Measurements from ENCODE around the gene GRIA4. TPM values are rescaled to one million over a fixed set of nuclear protein-coding genes. Genes with fewer than 3 reads are reported as not detected.
"Not testable (repeated sequence)": the region's sequence is repeated elsewhere in the genome, so short reads cannot be mapped to it uniquely, and the experiment has no call there.

Gene GRIA4
- total RNA-seq, 1 donor = 5.2 TPM

GRCh38 chr11:105870516-105871113 lies 260.7 kb downstream of the GRIA4 start:
- no peak overlapping the region for H3K4me3 ChIP-seq (ENCODE audit: low read depth, low read length)
- TF ChIP-seq, protein P1, sequence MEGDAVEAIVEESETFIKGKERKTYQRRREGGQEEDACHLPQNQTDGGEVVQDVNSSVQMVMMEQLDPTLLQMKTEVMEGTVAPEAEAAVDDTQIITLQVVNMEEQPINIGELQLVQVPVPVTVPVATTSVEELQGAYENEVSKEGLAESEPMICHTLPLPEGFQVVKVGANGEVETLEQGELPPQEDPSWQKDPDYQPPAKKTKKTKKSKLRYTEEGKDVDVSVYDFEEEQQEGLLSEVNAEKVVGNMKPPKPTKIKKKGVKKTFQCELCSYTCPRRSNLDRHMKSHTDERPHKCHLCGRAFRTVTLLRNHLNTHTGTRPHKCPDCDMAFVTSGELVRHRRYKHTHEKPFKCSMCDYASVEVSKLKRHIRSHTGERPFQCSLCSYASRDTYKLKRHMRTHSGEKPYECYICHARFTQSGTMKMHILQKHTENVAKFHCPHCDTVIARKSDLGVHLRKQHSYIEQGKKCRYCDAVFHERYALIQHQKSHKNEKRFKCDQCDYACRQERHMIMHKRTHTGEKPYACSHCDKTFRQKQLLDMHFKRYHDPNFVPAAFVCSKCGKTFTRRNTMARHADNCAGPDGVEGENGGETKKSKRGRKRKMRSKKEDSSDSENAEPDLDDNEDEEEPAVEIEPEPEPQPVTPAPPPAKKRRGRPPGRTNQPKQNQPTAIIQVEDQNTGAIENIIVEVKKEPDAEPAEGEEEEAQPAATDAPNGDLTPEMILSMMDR (IDR thresholded peaks at IDR 0.05; ENCODE audit: insufficient read depth, low read depth, low read length) = no peak
- DNase-seq (ENCODE audit: low read depth) = no peak

DNA sequence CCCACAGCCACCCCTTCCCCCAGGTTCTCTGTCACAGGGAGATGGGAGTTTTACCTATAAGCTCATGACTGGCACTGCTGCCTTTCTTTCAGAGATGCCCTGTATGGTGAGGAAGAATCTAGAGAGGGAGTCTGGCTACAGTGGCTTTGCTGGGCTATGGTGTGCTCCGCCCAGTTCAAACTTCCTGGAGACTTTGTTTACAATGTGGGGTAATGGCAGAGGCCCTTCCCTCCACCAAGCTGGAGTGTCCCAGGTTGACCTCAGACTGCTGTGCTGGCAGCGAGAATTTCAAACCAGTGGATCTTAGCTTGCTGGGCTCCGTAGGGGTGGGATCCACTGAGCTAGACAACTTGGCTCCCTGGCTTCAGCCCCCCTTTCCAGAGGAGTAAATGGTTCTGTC lies 268.6 kb downstream of the GRIA4 start:
- DNase-seq (ENCODE audit: low read depth) = no peak
- no peak overlapping the region for H3K4me3 ChIP-seq (ENCODE audit: low read depth, low read length)
- TF ChIP-seq, protein P1 (IDR thresholded peaks at IDR 0.05; ENCODE audit: insufficient read depth, low read depth, low read length) = no peak

DNA sequence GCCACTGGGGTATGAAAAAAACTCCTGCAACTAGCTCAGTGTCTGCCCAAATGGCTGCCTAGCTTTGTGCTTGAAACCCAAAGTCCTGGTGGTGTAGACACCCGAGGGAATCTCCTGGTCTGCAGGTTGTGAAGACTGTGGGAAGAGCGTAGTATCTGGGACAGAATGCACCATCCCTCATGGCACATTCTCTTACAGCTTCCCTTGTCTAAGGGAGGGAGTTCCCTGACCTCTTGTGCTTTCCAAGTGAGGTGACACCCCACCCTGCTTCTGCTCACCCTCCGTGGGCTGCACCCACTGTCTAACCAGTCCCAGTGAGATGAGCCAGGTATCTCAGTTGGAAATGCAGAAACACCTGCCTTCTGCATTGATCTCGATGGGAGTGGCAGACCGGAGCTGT lies 269.1 kb downstream of the GRIA4 start:
- not testable (repeated sequence) for DNase-seq (ENCODE audit: low read depth); H3K4me3 ChIP-seq (ENCODE audit: low read depth, low read length)

- TF ChIP-seq, protein P1 (IDR thresholded peaks at IDR 0.05; ENCODE audit: insufficient read depth, low read depth, low read length) = no peak
- H3K4me3 ChIP-seq (ENCODE audit: low read depth, low read length) = no peak overlapping the region
- DNase-seq (ENCODE audit: low read depth) = no peak
Measured at GRCh38 chr11:105881027-105881426, 271.2 kb downstream of the GRIA4 start.

DNA sequence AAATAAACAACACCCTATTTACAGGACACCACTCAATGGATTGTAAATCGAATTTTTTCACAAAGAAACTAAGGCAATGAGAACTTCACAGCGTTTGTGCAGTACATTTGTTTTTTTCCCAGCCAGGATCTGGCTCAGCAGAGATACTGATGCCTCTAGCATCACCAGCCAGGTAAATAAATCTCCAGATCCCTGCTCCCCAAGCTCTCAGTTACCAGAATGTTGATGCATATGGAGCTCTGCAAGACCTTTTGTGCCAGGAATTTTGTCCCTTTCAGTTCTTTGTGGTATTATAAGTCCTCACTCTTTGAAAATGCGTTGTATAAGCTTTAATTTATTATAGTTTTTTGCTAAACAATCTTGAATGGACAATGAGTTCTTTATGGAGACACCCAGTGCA lies 274.6 kb downstream of the GRIA4 start:
- no peak overlapping the region for H3K4me3 ChIP-seq (ENCODE audit: low read depth, low read length)
- no peak for DNase-seq (ENCODE audit: low read depth)
- TF ChIP-seq, protein P1 (IDR thresholded peaks at IDR 0.05; ENCODE audit: insufficient read depth, low read depth, low read length) = no peak

GRCh38 chr11:105891685-105892084 lies 281.8 kb downstream of the GRIA4 start:
- TF ChIP-seq, protein P1 (IDR thresholded peaks at IDR 0.05; ENCODE audit: insufficient read depth, low read depth, low read length) = no peak
- no peak overlapping the region for H3K4me3 ChIP-seq (ENCODE audit: low read depth, low read length)
- DNase-seq (ENCODE audit: low read depth) = no peak

- TF ChIP-seq, protein P1 (IDR thresholded peaks at IDR 0.05; ENCODE audit: insufficient read depth, low read depth, low read length) = no peak
Measured at GRCh38 chr11:105897161-105897560, 287.3 kb downstream of the GRIA4 start.

More at GRCh38 chr11:105897161-105897560, 287.3 kb downstream of the GRIA4 start:
- no peak overlapping the region for H3K4me3 ChIP-seq (ENCODE audit: low read depth, low read length)
- no peak for DNase-seq (ENCODE audit: low read depth)
